Prostate gland (tissue), 2 donors: ENCODE data around the gene EXOC2.

ENCODE experiments used
- POLR2A ChIP-seq: fragments of 450-650 bp; IDR thresholded peaks from one replicate; pipeline ENCODE4 v1.6.1; 2016; ENCODE audit warnings: antibody characterized with exemption, mild to moderate bottlenecking
- POLR2AphosphoS5 ChIP-seq: sonication (generic); formaldehyde crosslinking; IDR thresholded peaks from one replicate; pipeline ENCODE4 v1.6.1; 2017; ENCODE audit warnings: antibody characterized with exemption
- TF ChIP-seq, protein P1 (sequence below), 4 experiments: fragments of 200-600 bp in 2 of 4; fragments of 450-650 bp in 2 of 4; sonication (generic) in 2 of 4; IDR thresholded peaks; 1 replicate in 3 of 4; 2 replicates in 1 of 4; pipeline ENCODE4 v1.5.1; 2016 to 2019; ENCODE audit warnings: antibody characterized with exemption in 4 of 4, mild to moderate bottlenecking in 2 of 4, moderate library complexity in 2 of 4

DNA sequence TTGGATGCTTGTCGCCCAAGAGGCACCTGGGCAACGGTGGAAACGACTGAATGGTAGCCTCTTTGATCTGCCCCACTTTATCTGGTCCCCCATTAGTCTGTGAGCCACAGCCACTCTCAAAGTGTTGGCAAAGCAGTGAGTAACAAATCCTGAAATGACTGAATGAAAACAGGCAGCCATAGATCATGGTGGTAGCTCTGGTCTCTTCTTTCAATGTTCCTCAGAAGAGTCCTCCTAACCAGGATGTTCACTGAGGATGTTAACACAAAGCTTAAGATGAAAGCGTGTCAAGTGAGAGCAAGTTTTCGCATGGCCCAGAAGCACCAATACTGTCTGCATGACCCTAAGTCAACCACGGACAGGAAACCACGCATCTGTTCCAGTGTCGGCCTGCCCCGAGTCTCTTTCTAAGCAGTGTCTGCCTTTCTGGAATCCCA is 194.1 kb downstream of the EXOC2 start:
- TF ChIP-seq, protein P1, sequence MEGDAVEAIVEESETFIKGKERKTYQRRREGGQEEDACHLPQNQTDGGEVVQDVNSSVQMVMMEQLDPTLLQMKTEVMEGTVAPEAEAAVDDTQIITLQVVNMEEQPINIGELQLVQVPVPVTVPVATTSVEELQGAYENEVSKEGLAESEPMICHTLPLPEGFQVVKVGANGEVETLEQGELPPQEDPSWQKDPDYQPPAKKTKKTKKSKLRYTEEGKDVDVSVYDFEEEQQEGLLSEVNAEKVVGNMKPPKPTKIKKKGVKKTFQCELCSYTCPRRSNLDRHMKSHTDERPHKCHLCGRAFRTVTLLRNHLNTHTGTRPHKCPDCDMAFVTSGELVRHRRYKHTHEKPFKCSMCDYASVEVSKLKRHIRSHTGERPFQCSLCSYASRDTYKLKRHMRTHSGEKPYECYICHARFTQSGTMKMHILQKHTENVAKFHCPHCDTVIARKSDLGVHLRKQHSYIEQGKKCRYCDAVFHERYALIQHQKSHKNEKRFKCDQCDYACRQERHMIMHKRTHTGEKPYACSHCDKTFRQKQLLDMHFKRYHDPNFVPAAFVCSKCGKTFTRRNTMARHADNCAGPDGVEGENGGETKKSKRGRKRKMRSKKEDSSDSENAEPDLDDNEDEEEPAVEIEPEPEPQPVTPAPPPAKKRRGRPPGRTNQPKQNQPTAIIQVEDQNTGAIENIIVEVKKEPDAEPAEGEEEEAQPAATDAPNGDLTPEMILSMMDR (IDR thresholded peaks at IDR 0.05): no peak
- TF ChIP-seq POLR2A (no peak), POLR2AphosphoS5 (no peak)
